MM.1S (cell line): Measurements from ENCODE around the gene S100A13.

ENCODE experiments used
- EZH2 ChIP-seq: fragments of 300-600 bp; sonication (generic); optimal IDR thresholded peaks from 2 replicates; pipeline ENCODE3; 2017; ENCODE audit warnings: low read depth, mild to moderate bottlenecking, antibody characterized with exemption, low read length, mixed read lengths
- TF ChIP-seq, protein P1 (sequence below): fragments of 300-600 bp; sonication (generic); IDR thresholded peaks from 2 replicates; pipeline ENCODE4 v1.5.1; 2016; ENCODE audit warnings: antibody characterized with exemption, low read length, mixed read lengths

- TF ChIP-seq, protein P1, sequence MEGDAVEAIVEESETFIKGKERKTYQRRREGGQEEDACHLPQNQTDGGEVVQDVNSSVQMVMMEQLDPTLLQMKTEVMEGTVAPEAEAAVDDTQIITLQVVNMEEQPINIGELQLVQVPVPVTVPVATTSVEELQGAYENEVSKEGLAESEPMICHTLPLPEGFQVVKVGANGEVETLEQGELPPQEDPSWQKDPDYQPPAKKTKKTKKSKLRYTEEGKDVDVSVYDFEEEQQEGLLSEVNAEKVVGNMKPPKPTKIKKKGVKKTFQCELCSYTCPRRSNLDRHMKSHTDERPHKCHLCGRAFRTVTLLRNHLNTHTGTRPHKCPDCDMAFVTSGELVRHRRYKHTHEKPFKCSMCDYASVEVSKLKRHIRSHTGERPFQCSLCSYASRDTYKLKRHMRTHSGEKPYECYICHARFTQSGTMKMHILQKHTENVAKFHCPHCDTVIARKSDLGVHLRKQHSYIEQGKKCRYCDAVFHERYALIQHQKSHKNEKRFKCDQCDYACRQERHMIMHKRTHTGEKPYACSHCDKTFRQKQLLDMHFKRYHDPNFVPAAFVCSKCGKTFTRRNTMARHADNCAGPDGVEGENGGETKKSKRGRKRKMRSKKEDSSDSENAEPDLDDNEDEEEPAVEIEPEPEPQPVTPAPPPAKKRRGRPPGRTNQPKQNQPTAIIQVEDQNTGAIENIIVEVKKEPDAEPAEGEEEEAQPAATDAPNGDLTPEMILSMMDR, result no peak
- no peak for TF ChIP-seq EZH2
Measured at GRCh38 chr1:153629971-153630370, 2.7 kb upstream of the S100A13 start.
